Neural progenitor cell (in vitro differentiated cells): ENCODE results near the gene SLC16A5. TPM values are rescaled to one million over a fixed set of nuclear protein-coding genes. Genes with fewer than 3 reads are reported as not detected.

Experiments used
- DNase-seq: peaks from one replicate; pipeline ENCODE4 v3.0.0-alpha.2; 2016; ENCODE audit warnings: low spot score
- H2AFZ ChIP-seq: fragments of 200-600 bp; sonication (generic); replicated peaks from 2 replicates; pipeline ENCODE4 v1.6.1; 2016; ENCODE audit warnings: antibody characterized with exemption
- H3F3A ChIP-seq: fragments of 200-600 bp; sonication (generic); 2 replicates; pipeline ENCODE4 v1.6.1; 2016; ENCODE audit warnings: antibody characterized with exemption, low read depth
- H3K27ac ChIP-seq: fragments of 200-600 bp; sonication (generic); 2 replicates; pipeline ENCODE4 v1.5.1; 2016; ENCODE audit warnings: mild to moderate bottlenecking
- H3K27me3 ChIP-seq: fragments of 200-600 bp; sonication (generic); 2 replicates; pipeline ENCODE4 v1.6.1; 2016; ENCODE audit warnings: mild to moderate bottlenecking, moderate library complexity
- H3K36me3 ChIP-seq: fragments of 200-600 bp; sonication (generic); 2 replicates; pipeline ENCODE4 v1.5.1; 2016
- H3K4me1 ChIP-seq: fragments of 200-600 bp; sonication (generic); 2 replicates; pipeline ENCODE4 v1.6.1; 2016; ENCODE audit warnings: mixed run types
- H3K4me2 ChIP-seq: fragments of 200-600 bp; sonication (generic); 2 replicates; pipeline ENCODE4 v1.6.1; 2016
- H3K4me3 ChIP-seq: fragments of 200-600 bp; sonication (generic); 2 replicates; pipeline ENCODE4 v1.5.1; 2016
- H3K79me2 ChIP-seq: fragments of 200-600 bp; sonication (generic); 2 replicates; pipeline ENCODE4 v1.6.1; 2016; ENCODE audit warnings: low read depth
- H3K9ac ChIP-seq: fragments of 200-600 bp; sonication (generic); 2 replicates; pipeline ENCODE4 v1.6.1; 2016
- H3K9me3 ChIP-seq: fragments of 200-600 bp; sonication (generic); 2 replicates; pipeline ENCODE4 v1.5.1; 2016; ENCODE audit warnings: low read depth
- H4K20me1 ChIP-seq: fragments of 200-600 bp; sonication (generic); 2 replicates; pipeline ENCODE4 v1.6.1; 2016; ENCODE audit warnings: low read depth
- H3K27ac Mint-ChIP-seq: 3 replicates; pipeline ENCODE4 v1.8.0; 2021; ENCODE audit warnings: mixed read lengths
- H3K27me3 Mint-ChIP-seq: 2 replicates; pipeline ENCODE4 v1.8.0; 2022; ENCODE audit warnings: low read depth, mild to moderate bottlenecking, inconsistent platforms, moderate library complexity, mixed read lengths; ENCODE audit not compliant: insufficient read depth
- H3K36me3 Mint-ChIP-seq: 3 replicates; pipeline ENCODE4 v1.8.0; 2021; ENCODE audit warnings: mixed read lengths
- H3K4me1 Mint-ChIP-seq: 3 replicates; pipeline ENCODE4 v1.8.0; 2021; ENCODE audit warnings: mixed read lengths
- H3K4me3 Mint-ChIP-seq: 3 replicates; pipeline ENCODE4 v1.8.0; 2021; ENCODE audit warnings: mild to moderate bottlenecking, moderate library complexity, mixed read lengths
- H3K9me3 Mint-ChIP-seq: 3 replicates; pipeline ENCODE4 v1.8.0; 2020; ENCODE audit warnings: mixed read lengths
- CTCF ChIP-seq: fragments of 200-600 bp; sonication (generic); IDR thresholded peaks from 2 replicates; pipeline ENCODE4 v1.5.1; 2017; ENCODE audit warnings: antibody characterized with exemption, mild to moderate bottlenecking
- EZH2 ChIP-seq: fragments of 200-600 bp; sonication (generic); IDR thresholded peaks from 2 replicates; pipeline ENCODE4 v1.6.1; 2017; ENCODE audit warnings: antibody characterized with exemption, mild to moderate bottlenecking, moderate library complexity
- EZH2phosphoT487 ChIP-seq: fragments of 200-600 bp; sonication (generic); IDR thresholded peaks from 2 replicates; pipeline ENCODE4 v1.6.1; 2017; ENCODE audit warnings: antibody characterized with exemption
- total RNA-seq: library from RNA; depleted of rRNA; stranded (reverse); fragments of >200 nt; gene quantifications from 2 replicates; pipeline ENCODE4 v1.2.3, GENCODE V29; 2015; ENCODE audit warnings: low replicate concordance

The SLC16A5 gene
- total RNA-seq, 1 donor from 2014 or later: 3.4 TPM

DNA sequence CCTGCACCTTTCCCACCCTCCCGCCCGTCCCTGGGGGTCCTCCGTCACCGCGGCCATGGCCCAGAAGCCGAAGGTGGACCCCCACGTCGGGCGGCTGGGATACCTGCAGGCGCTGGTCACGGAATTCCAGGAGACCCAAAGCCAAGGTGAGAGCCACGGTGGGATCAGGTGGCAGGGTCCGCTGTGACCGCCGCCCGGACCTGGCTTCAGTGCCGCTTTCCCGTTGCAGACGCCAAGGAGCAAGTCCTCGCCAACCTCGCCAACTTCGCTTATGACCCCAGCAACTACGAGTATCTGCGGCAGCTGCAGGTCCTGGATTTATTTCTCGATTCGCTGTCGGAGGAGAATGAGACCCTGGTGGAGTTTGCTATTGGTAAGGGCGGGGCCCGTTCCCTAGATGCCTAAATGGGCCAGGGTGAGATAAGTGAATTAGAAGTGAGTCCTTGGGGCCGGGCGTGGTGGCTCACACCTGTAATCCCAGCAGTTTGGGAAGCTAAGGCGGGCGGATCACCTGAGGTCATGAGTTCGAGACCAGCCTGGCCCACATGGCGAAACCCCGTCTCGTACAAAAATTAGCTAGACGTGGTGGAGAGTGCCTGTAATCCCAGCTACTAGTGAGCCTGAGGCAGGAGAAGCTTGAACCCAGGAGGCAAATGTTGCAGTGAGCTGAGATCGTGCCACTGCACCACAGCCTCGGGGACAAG, 22.6 kb downstream of the SLC16A5 start:
- H3K9me3 ChIP-seq: no peaks in the 10 kb centered on the region
- H2AFZ ChIP-seq: peak overlapping the region; percentile 95
- Mint-ChIP-seq H3K9me3 (no peaks in the 10 kb centered on the region), H3K4me3 (peak overlapping the region; percentile 90), H3K36me3 (no peaks in the 10 kb centered on the region), H3K4me1 (peaks cover 31% of the 10 kb centered on the region), H3K27ac (no peak overlapping the region), H3K27me3 (peaks cover 4% of the 10 kb centered on the region)
- peaks cover 8% of the 10 kb centered on the region for H3K79me2 ChIP-seq
- DNase-seq: peak; percentile 45
- TF ChIP-seq CTCF: no peak
- no peak for TF ChIP-seq EZH2
- no peak for TF ChIP-seq EZH2phosphoT487
- H3F3A ChIP-seq: peaks cover 25% of the 10 kb centered on the region
- H3K4me3 ChIP-seq: peak overlapping the region; percentile 81
- peaks cover 3% of the 10 kb centered on the region for H3K4me1 ChIP-seq
- H3K36me3 ChIP-seq: no peaks in the 10 kb centered on the region
- peaks cover 9% of the 10 kb centered on the region for H3K27me3 ChIP-seq
- no peak overlapping the region for H3K9ac ChIP-seq
- H4K20me1 ChIP-seq: no peaks in the 10 kb centered on the region
- no peak overlapping the region for H3K27ac ChIP-seq
- H3K4me2 ChIP-seq: peak overlapping the region; percentile 90

DNA sequence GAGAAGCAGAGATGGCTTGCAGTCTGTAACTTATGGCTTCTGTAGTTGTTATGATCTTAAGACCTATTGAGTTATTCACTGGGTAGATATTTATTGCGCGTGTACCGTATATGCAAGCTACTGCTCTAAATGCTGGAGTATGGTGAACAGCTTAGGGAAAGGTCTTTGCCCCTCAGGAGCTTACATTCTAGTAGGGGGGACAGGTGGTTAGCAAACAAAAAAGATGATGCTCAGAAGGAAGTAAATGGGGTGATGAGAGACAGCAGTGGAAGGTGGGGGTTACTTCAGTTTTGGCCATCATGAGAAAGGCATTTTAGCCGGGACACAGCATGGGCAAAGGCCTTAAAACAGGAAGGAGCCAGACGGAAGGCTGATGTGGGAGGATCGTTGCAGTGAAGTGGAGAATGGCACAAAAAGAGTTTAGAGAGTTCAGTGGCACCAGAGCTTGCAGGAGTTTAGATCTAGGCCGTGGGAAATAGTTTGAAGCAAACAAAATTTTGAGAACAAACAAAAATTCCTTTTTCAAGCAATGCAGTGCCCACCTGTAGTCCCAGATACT, 24.1 kb downstream of the SLC16A5 start:
- Histone ChIP-seq H3K27ac (no peak overlapping the region), H3K4me2 (no peak overlapping the region), H3K9ac (no peak overlapping the region), H3K79me2 (peaks cover 8% of the 10 kb centered on the region), H3K27me3 (peaks cover 9% of the 10 kb centered on the region), H3K9me3 (no peaks in the 10 kb centered on the region), H3K4me3 (no peak overlapping the region), H2AFZ (no peak overlapping the region), H4K20me1 (no peaks in the 10 kb centered on the region), H3K4me1 (peaks cover 3% of the 10 kb centered on the region), H3K36me3 (no peaks in the 10 kb centered on the region), H3F3A (peaks cover 21% of the 10 kb centered on the region)
- DNase-seq: no peak
- no peaks in the 10 kb centered on the region for H3K9me3 Mint-ChIP-seq
- peak overlapping the region; percentile 50 for H3K4me3 Mint-ChIP-seq
- peaks cover 4% of the 10 kb centered on the region for H3K27me3 Mint-ChIP-seq
- peaks cover 27% of the 10 kb centered on the region for H3K4me1 Mint-ChIP-seq
- H3K27ac Mint-ChIP-seq: no peak overlapping the region
- H3K36me3 Mint-ChIP-seq: no peaks in the 10 kb centered on the region
- no peak for TF ChIP-seq EZH2
- no peak for TF ChIP-seq CTCF
- TF ChIP-seq EZH2phosphoT487: no peak

GRCh38 chr17:75113798-75114551, 26.2 kb downstream of the SLC16A5 start:
- peaks cover 1% of the 10 kb centered on the region for H3K27me3 ChIP-seq
- Mint-ChIP-seq H3K9me3 (no peaks in the 10 kb centered on the region), H3K4me3 (peak overlapping the region; percentile 63), H3K4me1 (peaks cover 24% of the 10 kb centered on the region), H3K27ac (peak overlapping the region; percentile 26), H3K36me3 (no peaks in the 10 kb centered on the region), H3K27me3 (peaks cover 5% of the 10 kb centered on the region)
- peak overlapping the region; percentile 39 for H3K4me2 ChIP-seq
- TF ChIP-seq EZH2: no peak
- peak; percentile 95 for TF ChIP-seq CTCF
- no peak for TF ChIP-seq EZH2phosphoT487
- H3K36me3 ChIP-seq: no peaks in the 10 kb centered on the region
- H4K20me1 ChIP-seq: no peaks in the 10 kb centered on the region
- H3K27ac ChIP-seq: no peak overlapping the region
- peaks cover 12% of the 10 kb centered on the region for H3F3A ChIP-seq
- H3K4me3 ChIP-seq: no peak overlapping the region
- peaks cover 3% of the 10 kb centered on the region for H3K4me1 ChIP-seq
- H3K9me3 ChIP-seq: no peaks in the 10 kb centered on the region
- peaks cover 8% of the 10 kb centered on the region for H3K79me2 ChIP-seq
- DNase-seq: peak; percentile 91
- no peak overlapping the region for H3K9ac ChIP-seq
- peak overlapping the region; percentile 68 for H2AFZ ChIP-seq
